Choroid plexus epithelial cell (primary cell): Measurements from ENCODE around the gene COL26A1.
A peak's percentile ranks its signal among the peaks of the same experiment; 100 is the strongest.

Experiments used
- DNase-seq: peaks from one replicate; pipeline ENCODE4 v3.0.0-alpha.2; 2010; ENCODE audit warnings: low read depth
- H3K4me3 ChIP-seq: 2 replicates; pipeline ENCODE4 v1.5.1; 2011; ENCODE audit warnings: low read depth, mild to moderate bottlenecking, control low read depth, low read length, moderate library complexity
- TF ChIP-seq, protein P1 (sequence below): conservative IDR thresholded peaks from 2 replicates; pipeline ENCODE4 v1.5.1; 2011; ENCODE audit warnings: low read depth, mild to moderate bottlenecking, control low read depth, inconsistent platforms, low read length, moderate library complexity

COL26A1 gene

DNA sequence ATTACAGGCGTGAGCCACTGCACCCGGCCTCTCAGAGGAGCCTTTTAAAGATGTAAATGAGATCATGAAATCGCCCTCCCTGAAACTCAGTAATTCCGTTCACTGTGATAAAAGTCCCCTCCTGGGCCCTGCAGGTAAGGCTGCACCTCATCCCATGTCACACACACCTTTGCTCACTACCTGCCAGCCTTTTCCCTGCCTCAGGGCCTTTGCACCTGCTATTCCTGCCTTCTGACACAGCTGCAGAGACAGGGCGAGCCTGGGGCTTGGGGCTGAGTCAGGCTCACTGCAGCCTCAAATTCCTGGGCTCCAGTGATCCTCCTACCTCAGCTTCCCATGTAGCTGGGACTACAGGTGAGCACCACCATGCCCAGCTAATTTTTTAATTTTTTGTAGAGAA lies 147.6 kb downstream of the COL26A1 start:
- H3K4me3 ChIP-seq, result no peak overlapping the region
- TF ChIP-seq, protein P1, sequence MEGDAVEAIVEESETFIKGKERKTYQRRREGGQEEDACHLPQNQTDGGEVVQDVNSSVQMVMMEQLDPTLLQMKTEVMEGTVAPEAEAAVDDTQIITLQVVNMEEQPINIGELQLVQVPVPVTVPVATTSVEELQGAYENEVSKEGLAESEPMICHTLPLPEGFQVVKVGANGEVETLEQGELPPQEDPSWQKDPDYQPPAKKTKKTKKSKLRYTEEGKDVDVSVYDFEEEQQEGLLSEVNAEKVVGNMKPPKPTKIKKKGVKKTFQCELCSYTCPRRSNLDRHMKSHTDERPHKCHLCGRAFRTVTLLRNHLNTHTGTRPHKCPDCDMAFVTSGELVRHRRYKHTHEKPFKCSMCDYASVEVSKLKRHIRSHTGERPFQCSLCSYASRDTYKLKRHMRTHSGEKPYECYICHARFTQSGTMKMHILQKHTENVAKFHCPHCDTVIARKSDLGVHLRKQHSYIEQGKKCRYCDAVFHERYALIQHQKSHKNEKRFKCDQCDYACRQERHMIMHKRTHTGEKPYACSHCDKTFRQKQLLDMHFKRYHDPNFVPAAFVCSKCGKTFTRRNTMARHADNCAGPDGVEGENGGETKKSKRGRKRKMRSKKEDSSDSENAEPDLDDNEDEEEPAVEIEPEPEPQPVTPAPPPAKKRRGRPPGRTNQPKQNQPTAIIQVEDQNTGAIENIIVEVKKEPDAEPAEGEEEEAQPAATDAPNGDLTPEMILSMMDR, result no peak
- DNase-seq, result no peak

GRCh38 chr7:101511965-101512364 lies 149.3 kb downstream of the COL26A1 start:
- DNase-seq, result no peak
- TF ChIP-seq, protein P1, result no peak
- H3K4me3 ChIP-seq, result no peak overlapping the region

DNA sequence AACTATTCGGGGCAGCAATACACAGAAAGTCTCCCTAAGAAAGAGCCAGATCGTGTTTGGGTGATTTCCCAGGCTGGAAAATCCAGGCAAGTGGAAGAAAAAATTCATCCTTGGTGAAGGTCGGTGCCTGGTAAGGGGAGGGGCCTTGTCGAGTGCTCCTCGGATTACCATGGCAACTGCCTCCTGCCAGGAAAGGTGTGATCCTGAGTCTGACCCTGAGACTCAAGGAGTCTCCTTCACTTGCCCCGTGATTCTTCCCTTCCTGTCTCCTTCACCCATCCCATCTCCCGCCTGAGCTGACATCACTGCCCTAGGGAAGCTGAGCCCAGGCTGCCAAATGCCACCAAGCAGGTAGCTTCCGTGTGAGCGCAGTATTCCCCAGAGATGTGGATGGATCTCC lies 154.2 kb downstream of the COL26A1 start:
- TF ChIP-seq, protein P1, result no peak
- DNase-seq, result no peak
- H3K4me3 ChIP-seq, result no peak overlapping the region

GRCh38 chr7:101517304-101517703 lies 154.6 kb downstream of the COL26A1 start:
- DNase-seq, result no peak
- H3K4me3 ChIP-seq, result no peak overlapping the region
- TF ChIP-seq, protein P1, result no peak

DNA sequence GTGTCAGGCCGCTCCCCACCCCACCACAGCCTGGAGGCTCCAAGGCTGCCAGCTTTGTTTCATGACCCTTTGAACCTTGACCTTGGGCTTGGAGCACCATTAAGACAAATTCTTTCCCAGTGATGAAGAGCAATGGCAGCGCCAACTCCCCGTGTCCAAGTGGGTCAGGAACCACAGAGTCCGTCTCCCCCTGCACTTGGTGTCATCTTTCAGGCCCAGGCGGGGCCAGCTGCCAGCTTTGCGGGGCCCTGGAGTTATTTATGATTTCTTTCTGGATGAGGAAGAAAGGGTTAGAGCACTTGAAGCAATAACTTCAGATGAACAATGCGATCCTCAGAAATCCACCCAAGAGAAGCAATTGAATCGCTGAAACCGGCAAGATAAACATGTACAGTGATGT lies 155.7 kb downstream of the COL26A1 start:
- no peak overlapping the region for H3K4me3 ChIP-seq
- TF ChIP-seq, protein P1, result no peak

DNA sequence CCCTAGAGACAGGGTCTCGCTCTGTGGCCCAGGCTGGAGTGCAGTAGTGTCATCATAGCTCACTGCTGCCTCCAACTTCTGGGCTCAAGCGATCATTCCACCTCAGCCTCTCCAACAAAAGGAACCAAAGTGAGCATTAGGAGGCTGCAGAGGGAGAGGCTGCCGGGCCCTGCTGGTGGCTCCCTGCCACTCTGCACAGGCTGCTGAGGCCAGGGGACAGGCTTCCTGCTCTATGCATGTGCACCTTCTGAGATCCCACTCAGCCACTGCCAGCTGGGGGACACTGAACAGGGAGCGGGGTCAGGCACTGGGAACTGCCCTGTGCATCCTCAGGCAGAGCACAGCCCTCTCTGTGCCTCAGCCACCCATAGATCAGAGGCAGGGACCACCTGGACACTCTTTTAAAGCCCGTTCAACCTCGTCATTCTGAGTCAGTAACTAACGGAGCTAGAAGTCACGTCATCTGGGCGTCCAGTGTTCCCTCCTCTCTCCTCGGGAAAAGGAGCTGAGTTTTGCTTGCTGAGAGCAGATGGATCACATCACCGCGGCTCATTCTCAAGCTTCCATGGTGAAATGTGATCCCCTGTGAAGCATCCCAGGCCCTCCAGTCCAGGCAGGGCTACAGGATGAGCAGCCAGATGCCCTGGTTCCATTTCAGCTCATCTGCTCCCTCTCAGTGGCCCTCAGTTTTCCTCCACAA lies 156.8 kb downstream of the COL26A1 start:
- peak; percentile 30 for DNase-seq
- TF ChIP-seq, protein P1, result no peak
- H3K4me3 ChIP-seq, result no peak overlapping the region

More for the DNA sequence above, 155.7 kb downstream of the COL26A1 start:
- DNase-seq, result peak; percentile 12

- TF ChIP-seq, protein P1, result no peak
- DNase-seq, result no peak
- H3K4me3 ChIP-seq, result no peak overlapping the region
These were observed 158.8 kb downstream of the COL26A1 start for GRCh38 chr7:101521430-101521925.
